ENCODE results near the gene ADGRB3.

Gene ADGRB3

DNA sequence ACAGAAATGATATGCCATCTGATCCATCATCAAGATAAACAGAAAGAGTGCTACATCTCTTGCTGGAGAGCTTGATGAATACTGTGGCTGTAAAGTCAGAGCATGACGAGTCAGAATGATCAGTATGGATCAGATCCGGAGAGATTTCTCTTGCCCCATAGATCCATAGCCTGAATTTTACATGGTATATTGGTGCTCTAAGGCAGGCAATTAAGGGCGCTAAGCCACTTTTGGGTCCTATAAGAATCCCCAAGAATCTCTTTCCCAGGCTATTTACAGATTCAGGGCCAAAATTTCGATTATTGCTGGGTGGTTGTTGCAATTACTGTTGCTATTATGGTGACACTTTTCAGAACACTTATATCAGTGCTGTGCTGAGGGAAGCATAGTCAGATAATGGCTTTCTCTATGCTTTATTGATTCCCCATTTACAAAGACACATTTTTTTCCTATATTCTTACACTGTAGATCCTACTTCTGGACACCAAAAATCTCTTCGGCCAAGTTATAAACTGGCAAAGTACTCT lies 94.4 kb downstream of the ADGRB3 start:
- Histone ChIP-seq H3K79me2 (ENCODE audit: low read length) (no peaks in the 10 kb centered on the region), H3K9ac (ENCODE audit: low read length) (no peak overlapping the region), H3K4me1 (ENCODE audit: low read length) (no peaks in the 10 kb centered on the region), H3K27ac (ENCODE audit: low read length) (no peak overlapping the region), H2AFZ (ENCODE audit: low read length) (no peak overlapping the region), H3K9me3 (replicated peaks; ENCODE audit: insufficient read depth, low read length) (no peaks in the 10 kb centered on the region), H3K9me2 (replicated peaks; ENCODE audit: insufficient read depth, low read length) (no peaks in the 10 kb centered on the region), H3K27me3 (replicated peaks; ENCODE audit: insufficient read depth, low read length) (no peaks in the 10 kb centered on the region), H4K20me1 (ENCODE audit: insufficient read depth, low read length) (no peaks in the 10 kb centered on the region), H3F3A (ENCODE audit: insufficient read depth, low read length) (no peaks in the 10 kb centered on the region), H3K36me3 (replicated peaks; ENCODE audit: insufficient read depth, low read length) (no peaks in the 10 kb centered on the region), H3K4me2 (ENCODE audit: low read depth, low read length) (no peak overlapping the region), H3K4me3 (ENCODE audit: low read length) (no peak overlapping the region)
- TF ChIP-seq EZH2phosphoT487 (IDR thresholded peaks at IDR 0.05; ENCODE audit: low read length) (no peak), EZH2 (optimal IDR thresholded peaks at IDR 0.05; ENCODE audit: low read depth, low read length) (no peak)
- TF ChIP-seq, protein P1, sequence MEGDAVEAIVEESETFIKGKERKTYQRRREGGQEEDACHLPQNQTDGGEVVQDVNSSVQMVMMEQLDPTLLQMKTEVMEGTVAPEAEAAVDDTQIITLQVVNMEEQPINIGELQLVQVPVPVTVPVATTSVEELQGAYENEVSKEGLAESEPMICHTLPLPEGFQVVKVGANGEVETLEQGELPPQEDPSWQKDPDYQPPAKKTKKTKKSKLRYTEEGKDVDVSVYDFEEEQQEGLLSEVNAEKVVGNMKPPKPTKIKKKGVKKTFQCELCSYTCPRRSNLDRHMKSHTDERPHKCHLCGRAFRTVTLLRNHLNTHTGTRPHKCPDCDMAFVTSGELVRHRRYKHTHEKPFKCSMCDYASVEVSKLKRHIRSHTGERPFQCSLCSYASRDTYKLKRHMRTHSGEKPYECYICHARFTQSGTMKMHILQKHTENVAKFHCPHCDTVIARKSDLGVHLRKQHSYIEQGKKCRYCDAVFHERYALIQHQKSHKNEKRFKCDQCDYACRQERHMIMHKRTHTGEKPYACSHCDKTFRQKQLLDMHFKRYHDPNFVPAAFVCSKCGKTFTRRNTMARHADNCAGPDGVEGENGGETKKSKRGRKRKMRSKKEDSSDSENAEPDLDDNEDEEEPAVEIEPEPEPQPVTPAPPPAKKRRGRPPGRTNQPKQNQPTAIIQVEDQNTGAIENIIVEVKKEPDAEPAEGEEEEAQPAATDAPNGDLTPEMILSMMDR (IDR thresholded peaks at IDR 0.05; ENCODE audit: low read length) = no peak
- DNase-seq = no peak

DNA sequence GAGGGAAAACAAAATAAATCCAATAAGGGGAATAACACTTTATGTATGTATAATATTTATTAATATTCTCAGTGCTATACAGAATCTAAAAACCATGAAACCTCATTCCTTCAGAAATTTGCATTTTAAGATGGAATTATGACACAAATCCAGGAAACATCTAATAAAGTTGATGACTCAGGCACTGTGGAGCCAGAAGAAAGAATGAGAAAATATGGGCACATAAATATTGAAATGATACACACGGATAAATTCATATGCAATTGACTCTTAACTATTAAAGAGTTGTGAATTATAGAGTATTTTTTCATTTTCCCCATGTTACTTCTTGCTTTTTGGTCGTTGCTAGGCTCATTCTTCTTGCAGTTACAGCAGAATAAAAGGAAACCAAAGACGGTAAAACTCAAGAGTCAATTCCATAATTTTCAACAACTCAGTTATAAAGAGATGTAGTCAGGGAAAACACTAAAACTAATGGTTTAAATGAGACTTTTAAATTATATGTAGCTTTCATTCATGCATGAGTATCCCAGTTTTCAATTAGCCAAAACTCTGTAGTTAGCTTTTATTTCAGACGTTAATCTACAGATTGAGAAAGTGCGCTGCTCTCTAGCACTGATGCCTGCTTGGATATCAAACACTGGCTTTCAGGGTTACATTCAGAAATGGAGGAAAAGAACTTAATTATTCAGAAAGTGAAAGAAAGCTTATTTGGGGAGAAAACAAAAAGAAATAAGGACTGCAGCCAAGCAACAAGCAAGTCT lies 95.4 kb downstream of the ADGRB3 start:
- H3K4me2 ChIP-seq (ENCODE audit: low read depth, low read length) = no peak overlapping the region
- no peak overlapping the region for H3K4me3 ChIP-seq (ENCODE audit: low read length)
- no peaks in the 10 kb centered on the region for H3K79me2 ChIP-seq (ENCODE audit: low read length)
- H3F3A ChIP-seq (ENCODE audit: insufficient read depth, low read length) = no peaks in the 10 kb centered on the region
- H3K9me3 ChIP-seq (replicated peaks; ENCODE audit: insufficient read depth, low read length) = no peaks in the 10 kb centered on the region
- no peak overlapping the region for H3K9ac ChIP-seq (ENCODE audit: low read length)
- DNase-seq = no peak
- H3K27ac ChIP-seq (ENCODE audit: low read length) = no peak overlapping the region
- H4K20me1 ChIP-seq (ENCODE audit: insufficient read depth, low read length) = no peaks in the 10 kb centered on the region
- no peaks in the 10 kb centered on the region for H3K9me2 ChIP-seq (replicated peaks; ENCODE audit: insufficient read depth, low read length)
- H2AFZ ChIP-seq (ENCODE audit: low read length) = no peak overlapping the region
- no peaks in the 10 kb centered on the region for H3K4me1 ChIP-seq (ENCODE audit: low read length)
- H3K36me3 ChIP-seq (replicated peaks; ENCODE audit: insufficient read depth, low read length) = no peaks in the 10 kb centered on the region
- TF ChIP-seq EZH2 (optimal IDR thresholded peaks at IDR 0.05; ENCODE audit: low read depth, low read length) (no peak), EZH2phosphoT487 (IDR thresholded peaks at IDR 0.05; ENCODE audit: low read length) (no peak)
- TF ChIP-seq, protein P1 (IDR thresholded peaks at IDR 0.05; ENCODE audit: low read length) = no peak
- no peaks in the 10 kb centered on the region for H3K27me3 ChIP-seq (replicated peaks; ENCODE audit: insufficient read depth, low read length)

DNA sequence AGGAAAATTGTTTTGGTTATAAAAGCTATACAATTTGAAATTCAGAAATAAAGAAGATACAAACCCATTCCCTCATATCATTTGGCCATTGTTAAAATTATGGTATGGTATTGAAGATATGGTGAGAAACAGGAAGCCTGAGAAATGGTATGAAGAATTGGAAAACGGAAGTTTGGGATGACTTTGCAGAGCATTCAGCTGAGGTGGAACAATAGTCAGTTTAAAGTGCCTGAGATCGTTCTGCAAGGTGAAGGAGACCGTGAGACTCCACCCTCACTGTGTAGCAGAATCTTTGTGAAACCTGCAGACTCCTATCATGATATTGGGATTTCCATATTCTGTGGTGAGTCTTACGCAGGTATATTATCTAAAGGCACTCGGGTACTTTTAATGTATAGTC lies 97.3 kb downstream of the ADGRB3 start:
- no peak overlapping the region for H3K27ac ChIP-seq (ENCODE audit: low read length)
- no peaks in the 10 kb centered on the region for H3K27me3 ChIP-seq (replicated peaks; ENCODE audit: insufficient read depth, low read length)
- no peak overlapping the region for H3K4me2 ChIP-seq (ENCODE audit: low read depth, low read length)
- no peak overlapping the region for H3K9ac ChIP-seq (ENCODE audit: low read length)
- no peaks in the 10 kb centered on the region for H3K9me2 ChIP-seq (replicated peaks; ENCODE audit: insufficient read depth, low read length)
- H3F3A ChIP-seq (ENCODE audit: insufficient read depth, low read length) = no peaks in the 10 kb centered on the region
- no peaks in the 10 kb centered on the region for H3K4me1 ChIP-seq (ENCODE audit: low read length)
- no peak for TF ChIP-seq EZH2phosphoT487 (IDR thresholded peaks at IDR 0.05; ENCODE audit: low read length)
- no peak for TF ChIP-seq EZH2 (optimal IDR thresholded peaks at IDR 0.05; ENCODE audit: low read depth, low read length)
- TF ChIP-seq, protein P1 (IDR thresholded peaks at IDR 0.05; ENCODE audit: low read length) = no peak
- no peaks in the 10 kb centered on the region for H3K36me3 ChIP-seq (replicated peaks; ENCODE audit: insufficient read depth, low read length)
- H2AFZ ChIP-seq (ENCODE audit: low read length) = no peak overlapping the region
- no peaks in the 10 kb centered on the region for H3K79me2 ChIP-seq (ENCODE audit: low read length)
- DNase-seq = no peak
- H3K9me3 ChIP-seq (replicated peaks; ENCODE audit: insufficient read depth, low read length) = no peaks in the 10 kb centered on the region
- H3K4me3 ChIP-seq (ENCODE audit: low read length) = no peak overlapping the region
- H4K20me1 ChIP-seq (ENCODE audit: insufficient read depth, low read length) = no peaks in the 10 kb centered on the region
